HFFc6 (cell line): ENCODE data around the gene DNM1L. TPM values are rescaled to one million over a fixed set of nuclear protein-coding genes. Genes with fewer than 3 reads are reported as not detected.
A peak's percentile ranks its signal among the peaks of the same experiment; 100 is the strongest.
"Not testable (repeated sequence)": the region's sequence is repeated elsewhere in the genome, so short reads cannot be mapped to it uniquely, and the experiment has no call there.

Experiments used
- DNase-seq: peaks from one replicate; pipeline ENCODE4 v3.0.0-alpha.2; 2018
- H3K27ac Mint-ChIP-seq: 2 replicates; pipeline ENCODE4 v1.8.0; 2020; ENCODE audit warnings: mild to moderate bottlenecking, mixed read lengths
- H3K27me3 Mint-ChIP-seq: 2 replicates; pipeline ENCODE4 v1.8.0; 2021; ENCODE audit warnings: mild to moderate bottlenecking, moderate library complexity, mixed read lengths; ENCODE audit not compliant: insufficient read depth
- H3K36me3 Mint-ChIP-seq: 2 replicates; pipeline ENCODE4 v1.8.0; 2021; ENCODE audit warnings: low read depth, mixed read lengths
- H3K4me1 Mint-ChIP-seq: 2 replicates; pipeline ENCODE4 v1.8.0; 2020; ENCODE audit warnings: low read depth, mixed read lengths
- H3K4me3 Mint-ChIP-seq: 2 replicates; pipeline ENCODE4 v1.8.0; 2020; ENCODE audit warnings: mild to moderate bottlenecking, moderate library complexity, mixed read lengths
- H3K9me3 Mint-ChIP-seq: 2 replicates; pipeline ENCODE4 v1.8.0; 2020; ENCODE audit warnings: mild to moderate bottlenecking, mixed read lengths
- CTCF ChIP-seq: fragments of 200-600 bp; sonication (generic); IDR thresholded peaks from 2 replicates; pipeline ENCODE4 v1.5.0; 2021; ENCODE audit warnings: antibody characterized with exemption, mild to moderate bottlenecking
- total RNA-seq, 6 experiments: library from RNA; stranded (reverse); fragmentation: NEBNext Ultra II Directional; extraction: Animal tissue kit (Norgen Biotek cat#: 25700); gene quantifications; 2 replicates in 1 of 6; 3 replicates in 5 of 6; pipeline ENCODE4 v1.2.3, GENCODE V29; 2021

Gene DNM1L
- total RNA-seq, 6 experiments from 2014 or later: 53.3 to 62.2 (median 61.6) TPM

- Mint-ChIP-seq H3K9me3 (no peaks in the 10 kb centered on the region), H3K4me3 (no peak overlapping the region), H3K36me3 (no peaks in the 10 kb centered on the region; the same call in 1 of the 2 replicates), H3K4me1 (peaks cover 10% of the 10 kb centered on the region; the same call in 1 of the 2 replicates), H3K27me3 (no peaks in the 10 kb centered on the region), H3K27ac (no peak overlapping the region)
- TF ChIP-seq CTCF: no peak
- DNase-seq: no peak
These were observed 26.7 kb downstream of the DNM1L start for GRCh38 chr12:32705783-32706182.

- Mint-ChIP-seq H3K36me3 (peaks cover 6% of the 10 kb centered on the region), H3K27me3 (no peaks in the 10 kb centered on the region), H3K27ac (no peak overlapping the region), H3K4me3 (no peak overlapping the region), H3K4me1 (peaks cover 10% of the 10 kb centered on the region; the same call in 1 of the 2 replicates), H3K9me3 (no peaks in the 10 kb centered on the region)
- DNase-seq: no peak
- TF ChIP-seq CTCF: no peak
These were observed 27.4 kb downstream of the DNM1L start for GRCh38 chr12:32706335-32707024.

GRCh38 chr12:32708926-32709325 lies 29.8 kb downstream of the DNM1L start:
- no peak for DNase-seq

GRCh38 chr12:32714772-32715171 lies 35.7 kb downstream of the DNM1L start:
- Mint-ChIP-seq H3K4me3 (no peak overlapping the region), H3K27me3 (no peaks in the 10 kb centered on the region), H3K27ac (no peak overlapping the region), H3K9me3 (no peaks in the 10 kb centered on the region), H3K36me3 (peaks cover 13% of the 10 kb centered on the region), H3K4me1 (no peaks in the 10 kb centered on the region)
- no peak for DNase-seq
- TF ChIP-seq CTCF: no peak

More at GRCh38 chr12:32708926-32709325, 29.8 kb downstream of the DNM1L start:
- Mint-ChIP-seq H3K36me3 (peaks cover 13% of the 10 kb centered on the region), H3K27ac (no peak overlapping the region), H3K27me3 (no peaks in the 10 kb centered on the region), H3K9me3 (no peaks in the 10 kb centered on the region), H3K4me1 (no peaks in the 10 kb centered on the region), H3K4me3 (no peak overlapping the region)
- no peak for TF ChIP-seq CTCF

GRCh38 chr12:32718926-32719325 lies 39.8 kb downstream of the DNM1L start:
- Mint-ChIP-seq H3K4me3 (no peak overlapping the region), H3K9me3 (no peaks in the 10 kb centered on the region), H3K36me3 (peaks cover 8% of the 10 kb centered on the region; the same call in 1 of the 2 replicates), H3K27ac (peak overlapping the region; percentile 42; the same call in 1 of the 2 replicates), H3K4me1 (peaks cover 4% of the 10 kb centered on the region; the same call in 1 of the 2 replicates), H3K27me3 (no peaks in the 10 kb centered on the region)
- TF ChIP-seq CTCF: no peak
- DNase-seq: no peak

- not testable (repeated sequence) for H3K27ac Mint-ChIP-seq, H3K27me3 Mint-ChIP-seq, DNase-seq, H3K4me3 Mint-ChIP-seq, H3K9me3 Mint-ChIP-seq
- Mint-ChIP-seq H3K4me1 (peaks cover 11% of the 10 kb centered on the region; the same call in 1 of the 2 replicates), H3K36me3 (peaks cover 33% of the 10 kb centered on the region)
These were observed 46.2 kb downstream of the DNM1L start for GRCh38 chr12:32725308-32725707.
